Astrocyte (in vitro differentiated cells and primary cell): ENCODE data around the gene CCDC88B.

ENCODE experiments used
- CTCF ChIP-seq: IDR thresholded peaks from 2 replicates; pipeline ENCODE4 v1.5.1; 2011; ENCODE audit warnings: low read depth, mild to moderate bottlenecking, inconsistent platforms, low read length, moderate library complexity; ENCODE audit not compliant: insufficient read depth
- EZH2 ChIP-seq: IDR thresholded peaks from 2 replicates; pipeline ENCODE4 v1.6.1; 2012; ENCODE audit warnings: mild to moderate bottlenecking, low read length, inconsistent platforms; ENCODE audit not compliant: insufficient read depth

GRCh38 chr11:64379817-64380709 is 40.1 kb downstream of the CCDC88B start:
- TF ChIP-seq CTCF = no peak
- TF ChIP-seq EZH2 = no peak
